Astrocyte of the cerebellum (primary cell): ENCODE results near the gene BANP.
"Not testable (repeated sequence)": the region's sequence is repeated elsewhere in the genome, so short reads cannot be mapped to it uniquely, and the experiment has no call there.

ENCODE experiments used
- DNase-seq: peaks from one replicate; pipeline ENCODE4 v3.0.0-alpha.2; 2011; ENCODE audit warnings: low read depth
- H3K4me3 ChIP-seq: 2 replicates; pipeline ENCODE4 v1.5.1; 2011; ENCODE audit warnings: mild to moderate bottlenecking, low read depth, low read length, moderate library complexity
- in situ Hi-C: cut with HindIII; loops from 2 replicates; pipeline ENCODE4 v1.10.0; 2017; ENCODE audit warnings: low sequenced_read_pairs
- TF ChIP-seq, protein P1 (sequence below): IDR thresholded peaks from 2 replicates; pipeline ENCODE4 v1.5.1; 2012; ENCODE audit warnings: low read length, low read depth, moderate library complexity, mild to moderate bottlenecking; ENCODE audit errors: missing control alignments

BANP gene

DNA sequence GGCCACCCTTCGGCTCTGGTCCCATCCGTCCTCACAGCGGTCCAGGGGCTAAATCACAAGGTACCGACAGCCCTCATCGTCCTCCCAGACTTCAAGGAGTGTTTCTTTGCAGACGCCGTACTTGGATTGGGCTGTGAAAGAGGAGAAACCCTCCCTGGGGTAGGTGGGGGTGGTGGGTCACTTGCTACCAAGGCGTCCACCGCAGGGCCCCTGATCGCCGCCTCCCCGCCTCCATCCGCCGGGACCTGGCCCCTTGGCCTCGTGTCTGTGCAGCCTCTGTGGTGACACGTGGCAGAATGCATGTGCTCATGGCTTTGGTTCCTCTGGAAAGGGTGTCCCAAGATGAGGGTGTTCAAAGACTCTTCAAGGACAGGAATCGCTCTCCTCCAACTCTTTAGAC lies 151.4 kb downstream of the BANP start:
- TF ChIP-seq, protein P1, sequence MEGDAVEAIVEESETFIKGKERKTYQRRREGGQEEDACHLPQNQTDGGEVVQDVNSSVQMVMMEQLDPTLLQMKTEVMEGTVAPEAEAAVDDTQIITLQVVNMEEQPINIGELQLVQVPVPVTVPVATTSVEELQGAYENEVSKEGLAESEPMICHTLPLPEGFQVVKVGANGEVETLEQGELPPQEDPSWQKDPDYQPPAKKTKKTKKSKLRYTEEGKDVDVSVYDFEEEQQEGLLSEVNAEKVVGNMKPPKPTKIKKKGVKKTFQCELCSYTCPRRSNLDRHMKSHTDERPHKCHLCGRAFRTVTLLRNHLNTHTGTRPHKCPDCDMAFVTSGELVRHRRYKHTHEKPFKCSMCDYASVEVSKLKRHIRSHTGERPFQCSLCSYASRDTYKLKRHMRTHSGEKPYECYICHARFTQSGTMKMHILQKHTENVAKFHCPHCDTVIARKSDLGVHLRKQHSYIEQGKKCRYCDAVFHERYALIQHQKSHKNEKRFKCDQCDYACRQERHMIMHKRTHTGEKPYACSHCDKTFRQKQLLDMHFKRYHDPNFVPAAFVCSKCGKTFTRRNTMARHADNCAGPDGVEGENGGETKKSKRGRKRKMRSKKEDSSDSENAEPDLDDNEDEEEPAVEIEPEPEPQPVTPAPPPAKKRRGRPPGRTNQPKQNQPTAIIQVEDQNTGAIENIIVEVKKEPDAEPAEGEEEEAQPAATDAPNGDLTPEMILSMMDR: no peak
- in situ Hi-C loops: no loop called here
- H3K4me3 ChIP-seq: no peak overlapping the region
- no peak for DNase-seq

DNA sequence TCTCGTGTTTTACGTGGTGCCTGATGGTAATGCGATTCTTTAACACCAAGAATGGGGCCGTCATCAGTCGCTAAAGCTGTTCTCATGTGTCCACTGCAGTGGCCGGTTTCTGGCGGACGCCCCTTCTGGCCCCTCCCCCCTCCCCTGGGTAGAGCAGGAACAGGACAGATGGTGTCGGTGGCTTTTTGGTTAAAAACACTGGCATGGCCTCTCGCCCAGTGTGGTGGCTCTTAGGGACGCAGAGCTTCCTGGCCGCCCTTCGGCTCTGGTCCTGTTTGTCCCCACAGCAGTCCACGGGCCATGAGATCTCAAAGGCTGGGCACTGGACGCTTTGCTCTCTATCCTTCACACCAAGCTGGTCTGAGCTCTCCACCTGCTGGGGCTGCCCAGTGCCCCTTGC lies 151.8 kb downstream of the BANP start:
- in situ Hi-C loops: no loop called here
- DNase-seq: no peak
- TF ChIP-seq, protein P1: no peak

DNA sequence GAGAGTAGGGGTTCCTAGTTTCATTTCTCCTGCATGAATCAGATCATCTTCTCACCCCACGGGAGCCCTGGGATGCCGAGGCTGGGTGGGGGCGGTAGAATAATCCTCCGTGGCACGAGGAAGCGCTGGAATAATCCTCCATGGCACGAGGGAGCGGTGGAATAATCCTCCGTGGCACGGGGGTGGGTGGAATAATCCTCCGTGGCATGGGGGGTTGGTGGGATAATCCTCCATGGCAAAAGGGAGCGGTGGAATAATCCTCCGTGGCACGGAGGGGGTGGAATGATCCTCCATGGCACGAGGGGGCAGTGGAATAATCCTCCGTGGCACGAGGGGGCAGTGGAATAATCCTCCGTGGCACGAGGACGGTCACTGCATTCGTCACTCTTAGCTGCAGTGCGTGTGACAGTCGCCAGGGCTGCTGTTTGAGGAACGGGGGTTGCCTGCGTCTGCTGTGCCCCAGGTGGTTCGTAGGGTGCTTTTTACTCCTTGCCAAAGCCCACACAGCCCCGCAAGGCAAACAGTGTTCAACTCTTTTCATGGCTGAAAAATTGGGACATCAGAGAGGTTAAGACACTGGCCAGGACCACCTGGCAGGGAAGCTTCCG lies 152.5 kb downstream of the BANP start:
- DNase-seq: no peak
- in situ Hi-C loops: no loop called here

More for the DNA sequence above, 151.8 kb downstream of the BANP start:
- no peak overlapping the region for H3K4me3 ChIP-seq

GRCh38 chr16:88104363-88104762 lies 153.1 kb downstream of the BANP start:
- in situ Hi-C loops, DNase-seq, H3K4me3 ChIP-seq: not testable (repeated sequence)

More for the DNA sequence above, 152.5 kb downstream of the BANP start:
- TF ChIP-seq, protein P1: no peak
- H3K4me3 ChIP-seq: no peak overlapping the region

DNA sequence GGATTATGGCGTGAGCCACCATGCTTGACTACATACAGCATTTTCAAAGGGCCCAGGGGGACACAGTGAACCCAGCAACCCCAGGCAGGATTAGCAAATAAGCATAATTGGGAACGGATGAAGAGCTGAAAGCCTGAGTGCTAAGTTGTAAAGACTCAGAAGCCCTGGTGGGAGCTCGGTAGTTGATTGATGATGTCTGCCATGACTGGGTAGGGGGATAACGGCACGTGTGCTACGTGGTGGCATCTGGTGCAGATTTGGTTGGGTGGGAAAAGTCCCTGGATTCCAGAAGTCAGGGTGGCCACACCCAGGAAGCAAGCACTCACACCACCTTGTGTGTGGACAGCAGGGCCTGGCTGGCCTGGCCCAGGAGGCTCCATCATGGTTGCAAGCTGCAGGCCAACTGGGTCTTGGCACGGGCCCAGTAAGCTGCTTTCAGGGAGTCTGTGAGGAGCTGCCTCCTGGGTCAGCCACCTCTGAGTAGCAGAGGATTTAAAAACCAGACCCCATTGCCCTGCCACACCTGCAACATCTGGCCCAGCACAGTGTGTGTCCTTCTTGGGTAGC lies 154.4 kb downstream of the BANP start:
- in situ Hi-C loops, H3K4me3 ChIP-seq, DNase-seq: not testable (repeated sequence)

DNA sequence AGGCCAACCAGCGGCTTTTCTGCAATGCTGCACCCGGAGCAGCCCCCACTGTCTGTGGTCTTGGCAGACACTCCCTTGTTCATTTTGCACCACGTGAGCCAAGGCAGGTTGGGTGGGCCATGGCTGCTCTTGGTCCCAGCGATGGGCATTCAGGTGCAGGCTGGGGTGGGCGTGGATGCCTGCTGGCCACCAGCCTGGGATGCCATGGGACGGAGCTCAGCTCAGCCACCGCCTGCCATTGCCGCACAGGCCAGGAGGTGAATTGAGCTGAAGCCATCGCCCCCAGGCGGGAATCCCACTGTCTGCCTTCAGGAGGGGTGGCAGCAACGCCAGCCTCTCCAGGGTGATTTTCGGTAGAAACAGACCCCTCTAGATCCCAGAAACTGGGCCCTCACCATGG lies 155.3 kb downstream of the BANP start:
- in situ Hi-C loops, DNase-seq, H3K4me3 ChIP-seq: not testable (repeated sequence)

- in situ Hi-C loops: no loop called here
- TF ChIP-seq, protein P1: no peak
- DNase-seq: no peak
- no peak overlapping the region for H3K4me3 ChIP-seq
Measured at GRCh38 chr16:88108762-88109161, 157.5 kb downstream of the BANP start.

DNA sequence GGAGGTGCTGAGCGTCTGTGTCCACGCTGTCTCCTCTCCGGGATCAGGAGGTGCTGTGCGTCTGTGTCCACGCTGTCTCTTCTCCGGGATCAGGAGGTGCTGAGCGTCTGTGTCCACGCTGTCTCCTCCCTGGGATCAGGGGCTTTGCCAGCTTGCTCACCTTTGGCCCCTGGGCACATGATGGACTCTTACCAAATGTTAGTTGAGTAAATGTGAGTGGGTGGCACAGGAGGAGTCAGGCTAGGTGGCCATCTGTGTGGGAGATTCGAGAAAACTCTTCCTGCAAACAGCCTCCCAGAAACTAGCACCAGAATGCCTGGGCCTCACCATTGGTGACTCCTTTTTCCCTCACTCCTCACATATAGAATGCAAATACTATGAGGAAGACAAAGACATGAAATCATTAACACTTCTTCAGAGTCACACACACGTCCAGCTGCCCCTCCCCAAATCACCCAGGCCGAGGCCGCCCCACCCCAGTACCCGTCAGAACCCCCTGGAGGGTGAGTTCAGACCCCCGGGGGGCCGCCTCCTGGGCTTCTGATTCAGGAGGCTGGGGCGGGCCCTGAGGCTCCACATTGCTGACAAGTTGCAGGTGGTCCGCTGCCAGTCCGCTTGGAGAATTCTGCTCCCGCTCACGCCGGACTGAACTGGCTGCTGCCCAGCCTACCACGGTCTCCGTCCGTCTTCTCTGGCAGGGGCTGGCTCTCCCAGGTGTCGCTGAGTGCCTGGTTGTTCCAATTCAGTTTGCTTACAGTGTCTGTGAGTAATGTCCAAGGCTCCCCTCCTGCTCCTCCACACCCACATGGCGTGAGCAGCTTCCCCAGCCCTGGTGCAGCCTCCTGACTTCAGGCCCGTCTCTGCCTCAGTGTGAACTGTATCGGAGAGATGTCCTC lies 158.7 kb downstream of the BANP start:
- DNase-seq, H3K4me3 ChIP-seq, in situ Hi-C loops: not testable (repeated sequence)

- in situ Hi-C loops, DNase-seq: not testable (repeated sequence)
Measured at GRCh38 chr16:88110875-88111494, 159.8 kb downstream of the BANP start.

DNA sequence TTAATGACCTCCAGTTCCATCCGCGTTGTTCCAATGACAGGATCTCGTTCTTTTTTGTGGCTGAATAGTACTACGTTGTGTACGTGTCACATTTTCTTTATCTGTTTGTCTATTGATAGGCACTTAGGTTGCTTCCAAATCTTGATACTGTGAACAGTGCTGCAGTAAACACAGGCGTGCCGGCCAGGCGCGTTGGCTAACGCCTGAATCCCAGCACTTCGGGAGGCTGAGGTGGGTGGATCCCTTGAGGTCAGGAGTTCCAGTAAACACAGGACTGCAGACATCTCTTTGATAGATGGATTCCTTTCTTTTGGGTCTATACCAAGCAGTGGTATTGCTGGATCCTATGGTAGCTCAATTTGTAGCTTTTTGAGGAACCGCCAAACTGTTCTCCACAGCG lies 160.7 kb downstream of the BANP start:
- H3K4me3 ChIP-seq, in situ Hi-C loops, DNase-seq: not testable (repeated sequence)

More at GRCh38 chr16:88110875-88111494, 159.8 kb downstream of the BANP start:
- H3K4me3 ChIP-seq: not testable (repeated sequence)
